GM23248 (cell line): Measurements from ENCODE around the gene NQO2. TPM values are rescaled to one million over a fixed set of nuclear protein-coding genes. Genes with fewer than 3 reads are reported as not detected.

Experiments used
- DNase-seq: peaks from one replicate; pipeline ENCODE4 v3.0.0-alpha.2; 2015
- H2AFZ ChIP-seq: fragments of 200-600 bp; sonication (generic); 2 replicates; pipeline ENCODE4 v1.6.1; 2016; ENCODE audit warnings: antibody characterized with exemption
- H3F3A ChIP-seq: fragments of 200-600 bp; sonication (generic); 2 replicates; pipeline ENCODE4 v1.6.1; 2016; ENCODE audit warnings: mild to moderate bottlenecking, antibody characterized with exemption, mixed run types; ENCODE audit not compliant: insufficient read depth
- H3K27ac ChIP-seq: fragments of 200-600 bp; sonication (generic); 2 replicates; pipeline ENCODE4 v1.5.1; 2016; ENCODE audit warnings: mild to moderate bottlenecking
- H3K27me3 ChIP-seq: fragments of 200-600 bp; sonication (generic); replicated peaks from 2 replicates; pipeline ENCODE4 v1.6.1; 2016; ENCODE audit warnings: mild to moderate bottlenecking; ENCODE audit not compliant: insufficient read depth
- H3K36me3 ChIP-seq: fragments of 200-600 bp; sonication (generic); 2 replicates; pipeline ENCODE4 v1.6.1; 2016; ENCODE audit warnings: low read depth, mild to moderate bottlenecking
- H3K4me1 ChIP-seq: fragments of 200-600 bp; sonication (generic); 2 replicates; pipeline ENCODE4 v1.6.1; 2016; ENCODE audit warnings: mild to moderate bottlenecking; ENCODE audit not compliant: insufficient read depth
- H3K4me2 ChIP-seq: fragments of 200-600 bp; sonication (generic); one replicate; pipeline ENCODE4 v1.6.1; 2016; ENCODE audit warnings: mild to moderate bottlenecking; ENCODE audit not compliant: unreplicated experiment
- H3K4me3 ChIP-seq: fragments of 200-600 bp; sonication (generic); 2 replicates; pipeline ENCODE4 v1.5.1; 2016; ENCODE audit warnings: mild to moderate bottlenecking
- H3K79me2 ChIP-seq: fragments of 200-600 bp; sonication (generic); 2 replicates; pipeline ENCODE4 v1.6.1; 2016; ENCODE audit warnings: mild to moderate bottlenecking; ENCODE audit not compliant: insufficient read depth
- H3K9ac ChIP-seq: fragments of 200-600 bp; sonication (generic); 2 replicates; pipeline ENCODE4 v1.6.1; 2016; ENCODE audit warnings: mild to moderate bottlenecking
- H3K9me2 ChIP-seq: fragments of 200-600 bp; sonication (generic); 2 replicates; pipeline ENCODE4 v1.6.1; 2016; ENCODE audit warnings: mixed run types, mild to moderate bottlenecking, moderate library complexity; ENCODE audit not compliant: insufficient read depth
- H3K9me3 ChIP-seq: fragments of 200-600 bp; sonication (generic); one replicate; pipeline ENCODE4 v1.6.1; 2017; ENCODE audit warnings: low read depth
- H4K20me1 ChIP-seq: fragments of 200-600 bp; sonication (generic); 2 replicates; pipeline ENCODE4 v1.6.0; 2016; ENCODE audit not compliant: insufficient read depth
- EZH2 ChIP-seq: fragments of 200-600 bp; sonication (generic); IDR thresholded peaks from 2 replicates; pipeline ENCODE4 v1.6.1; 2018; ENCODE audit warnings: antibody characterized with exemption, mild to moderate bottlenecking; ENCODE audit not compliant: insufficient read depth, poor library complexity, severe bottlenecking
- EZH2phosphoT487 ChIP-seq: fragments of 200-600 bp; sonication (generic); IDR thresholded peaks from 2 replicates; pipeline ENCODE4 v1.6.1; 2018; ENCODE audit warnings: antibody characterized with exemption, moderate library complexity, mild to moderate bottlenecking, low read depth; ENCODE audit not compliant: insufficient read depth
- WGBS, 2 experiments: methylation state at CpG; one replicate each; pipeline ENCODE4 v1.1.6; 2015 to 2017; ENCODE audit warnings: low lambda C conversion rate in 2 of 2, low coverage in 1 of 2; ENCODE audit errors: missing lambda C conversion rate in 2 of 2; 5-methylcytosine and 5-hydroxymethylcytosine counted together
- in situ Hi-C: fragments of 300-500 bp; cut with MboI; formaldehyde crosslinking; loops from 2 replicates; pipeline ENCODE4 v1.15.0; 2020
- polyA plus RNA-seq: library from polyadenylated mRNA; unstranded; fragments of >200 nt; fragmentation: Nextera tagmentation; extraction: Ambion mirVana; gene quantifications from 2 replicates; pipeline ENCODE4 v1.2.1, GENCODE V29; 2016
- total RNA-seq: library from RNA; depleted of rRNA; stranded (reverse); fragments of >200 nt; shearing (Covaris generic); gene quantifications from 2 replicates; pipeline ENCODE4 v1.2.3, GENCODE V29; 2014

Gene NQO2
- total and polyA plus RNA-seq, 2 experiments from 2014 or later: 29.6 to 61.0 TPM

DNA sequence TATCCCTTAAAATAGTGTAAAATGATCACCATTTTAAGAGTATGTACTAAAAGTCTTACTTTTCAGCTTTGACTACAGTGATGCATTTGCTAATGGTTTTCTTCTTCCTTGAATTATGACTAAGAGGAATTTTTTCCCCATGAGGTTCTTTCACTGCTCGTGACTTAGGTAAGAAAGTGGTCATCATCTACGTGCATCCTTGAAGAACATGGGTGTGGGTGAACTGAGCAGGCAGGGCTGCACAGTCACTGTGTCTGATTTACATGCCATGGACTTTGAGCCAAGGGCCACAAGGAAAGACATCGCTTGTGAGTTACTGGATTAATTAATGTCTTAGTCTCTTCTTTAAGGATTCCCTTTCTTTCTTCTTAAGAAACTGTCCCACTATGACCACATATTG lies 33.3 kb downstream of the NQO2 start:
- Histone ChIP-seq H4K20me1 (no peaks in the 10 kb centered on the region), H3F3A (no peaks in the 10 kb centered on the region), H3K4me1 (no peaks in the 10 kb centered on the region), H3K27me3 (no peaks in the 10 kb centered on the region), H3K9ac (no peak overlapping the region), H3K9me3 (no peaks in the 10 kb centered on the region), H3K27ac (no peak overlapping the region), H3K4me3 (no peak overlapping the region), H3K4me2 (no peak overlapping the region), H2AFZ (no peak overlapping the region), H3K9me2 (no peaks in the 10 kb centered on the region), H3K79me2 (no peaks in the 10 kb centered on the region), H3K36me3 (no peaks in the 10 kb centered on the region)
- 51 to 69% methylated on average over 3 of the region's 3 CpGs for WGBS, 2 experiments
- in situ Hi-C loops: no loop called here
- TF ChIP-seq EZH2 (no peak), EZH2phosphoT487 (no peak)
- DNase-seq: peak; percentile 68

DNA sequence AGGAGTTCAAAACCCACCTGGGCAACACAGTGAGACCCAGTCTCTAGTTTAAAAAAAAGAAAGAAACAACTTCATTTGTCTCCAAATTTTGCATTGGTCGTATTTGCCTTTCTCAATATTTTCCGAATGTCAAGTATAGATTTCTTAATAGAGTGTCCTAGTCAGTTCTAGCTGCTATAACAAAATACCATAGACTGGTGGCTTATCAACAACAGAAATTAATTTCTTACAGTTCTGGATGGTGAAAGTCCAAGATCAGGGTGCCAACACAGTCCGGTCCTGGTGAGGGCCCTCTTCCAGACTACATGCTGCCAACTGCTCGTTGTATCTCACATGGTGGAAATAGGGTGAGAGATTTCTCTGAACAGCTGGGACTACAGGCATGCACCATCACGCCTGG lies 34.0 kb downstream of the NQO2 start:
- no peaks in the 10 kb centered on the region for H4K20me1 ChIP-seq
- 81 to 82% methylated on average over 5 of the region's 5 CpGs for WGBS, 2 experiments
- H3K4me3 ChIP-seq: no peak overlapping the region
- H3F3A ChIP-seq: no peaks in the 10 kb centered on the region
- no peak overlapping the region for H3K27ac ChIP-seq
- no peak overlapping the region for H2AFZ ChIP-seq
- no peaks in the 10 kb centered on the region for H3K36me3 ChIP-seq
- H3K4me2 ChIP-seq: no peak overlapping the region
- TF ChIP-seq EZH2phosphoT487 (no peak), EZH2 (no peak)
- H3K27me3 ChIP-seq: no peaks in the 10 kb centered on the region
- in situ Hi-C loops: no loop called here
- no peaks in the 10 kb centered on the region for H3K79me2 ChIP-seq
- H3K9me2 ChIP-seq: no peaks in the 10 kb centered on the region
- no peaks in the 10 kb centered on the region for H3K4me1 ChIP-seq
- H3K9ac ChIP-seq: no peak overlapping the region
- no peak for DNase-seq
- no peaks in the 10 kb centered on the region for H3K9me3 ChIP-seq

DNA sequence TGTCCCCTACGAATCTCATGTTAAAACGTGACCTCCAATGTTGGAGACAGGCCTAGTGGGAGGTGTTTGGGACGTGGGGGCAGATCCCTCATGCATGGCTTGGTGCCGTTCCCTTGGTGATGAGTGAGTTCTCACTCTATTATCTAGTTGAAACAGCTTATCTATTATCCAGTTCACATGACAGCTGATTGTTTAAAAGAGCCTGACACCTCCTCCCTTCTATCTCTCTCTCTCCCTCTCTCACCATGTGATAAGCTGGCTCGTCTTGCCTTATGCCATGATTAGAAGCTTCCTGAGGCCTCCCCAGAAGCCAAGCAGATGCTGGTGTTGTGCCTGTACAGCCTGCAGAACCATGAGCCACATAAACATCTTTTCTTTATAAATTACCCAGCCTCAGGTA lies 35.7 kb downstream of the NQO2 start:
- H3K27me3 ChIP-seq: no peaks in the 10 kb centered on the region
- no peaks in the 10 kb centered on the region for H3K9me3 ChIP-seq
- no peak for TF ChIP-seq EZH2phosphoT487
- no peak for TF ChIP-seq EZH2
- DNase-seq: no peak
- no peaks in the 10 kb centered on the region for H4K20me1 ChIP-seq
- no peak overlapping the region for H2AFZ ChIP-seq
- no peak overlapping the region for H3K4me2 ChIP-seq
- no peaks in the 10 kb centered on the region for H3K9me2 ChIP-seq
- no peaks in the 10 kb centered on the region for H3K4me1 ChIP-seq
- H3K9ac ChIP-seq: no peak overlapping the region
- no peak overlapping the region for H3K27ac ChIP-seq
- H3K36me3 ChIP-seq: no peaks in the 10 kb centered on the region
- WGBS, 2 experiments: 54% methylated on average over 5 of the region's 5 CpGs
- H3F3A ChIP-seq: no peaks in the 10 kb centered on the region
- no peaks in the 10 kb centered on the region for H3K79me2 ChIP-seq
- in situ Hi-C loops: no loop called here
- no peak overlapping the region for H3K4me3 ChIP-seq

DNA sequence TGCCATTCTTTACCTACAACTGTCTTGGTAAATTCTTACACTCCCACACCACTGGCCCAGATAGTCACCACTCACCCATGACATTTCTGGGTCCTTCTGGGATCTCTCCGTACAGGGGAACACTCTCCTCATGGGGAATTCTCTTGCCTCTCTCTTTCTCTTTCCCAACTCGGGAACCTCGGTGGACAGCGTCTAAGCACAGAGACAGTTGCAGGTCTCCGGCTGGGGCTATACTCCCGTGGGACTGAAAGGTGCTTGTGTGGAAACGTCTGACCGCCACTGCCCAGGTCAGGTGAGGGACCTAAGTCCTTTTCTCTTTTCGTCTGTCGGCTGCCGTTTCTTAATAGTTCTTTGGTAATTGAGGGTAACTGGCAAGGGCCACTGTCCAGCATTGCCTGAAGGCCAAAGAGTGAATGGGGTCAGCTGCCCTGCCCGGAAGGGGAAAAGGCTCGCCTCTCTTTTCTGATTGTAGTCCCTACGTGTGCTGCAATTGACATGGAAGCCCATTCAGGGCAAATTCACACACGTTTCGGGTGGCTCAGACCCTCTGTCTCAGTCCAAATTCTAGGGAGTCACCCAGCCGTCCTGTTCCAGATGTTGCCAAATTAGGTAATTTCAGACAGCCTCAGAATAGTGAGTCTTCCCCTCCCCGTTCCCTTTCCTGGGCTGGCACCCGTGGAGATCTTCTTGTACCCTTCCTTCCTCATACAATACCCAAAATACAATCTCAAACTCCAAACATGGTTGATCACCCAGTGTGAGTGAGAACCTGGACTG lies 37.4 kb downstream of the NQO2 start:
- no peaks in the 10 kb centered on the region for H3K79me2 ChIP-seq
- no peaks in the 10 kb centered on the region for H3K9me3 ChIP-seq
- H3K36me3 ChIP-seq: no peaks in the 10 kb centered on the region
- H4K20me1 ChIP-seq: no peaks in the 10 kb centered on the region
- TF ChIP-seq EZH2phosphoT487: no peak
- TF ChIP-seq EZH2: no peak
- no peak overlapping the region for H3K27ac ChIP-seq
- in situ Hi-C loops: no loop called here
- H3K4me1 ChIP-seq: no peaks in the 10 kb centered on the region
- no peak overlapping the region for H3K9ac ChIP-seq
- no peak for DNase-seq
- H3K4me2 ChIP-seq: no peak overlapping the region
- H3K27me3 ChIP-seq: no peaks in the 10 kb centered on the region
- H3F3A ChIP-seq: no peaks in the 10 kb centered on the region
- H2AFZ ChIP-seq: no peak overlapping the region
- 74 to 75% methylated on average over 18 to 19 of the region's 19 CpGs for WGBS, 2 experiments
- H3K4me3 ChIP-seq: no peak overlapping the region
- H3K9me2 ChIP-seq: no peaks in the 10 kb centered on the region
